IMR-90 (cell line): Measurements from ENCODE around the gene PPAN. TPM values are rescaled to one million over a fixed set of nuclear protein-coding genes. Genes with fewer than 3 reads are reported as not detected.

ENCODE experiments used
- CHD1 ChIP-seq: IDR thresholded peaks from 2 replicates; pipeline ENCODE4 v1.6.1; 2012; ENCODE audit warnings: low read depth, low read length, improper control_type of control experiment
- ELK1 ChIP-seq: fragments of 150-350 bp; IDR thresholded peaks from 2 replicates; pipeline ENCODE4 v1.6.1; 2016; ENCODE audit warnings: low read depth, mild to moderate bottlenecking, low read length, moderate library complexity, borderline replicate concordance
- POLR2A ChIP-seq: IDR thresholded peaks from 2 replicates; pipeline ENCODE4 v1.6.1; 2012; ENCODE audit warnings: mild to moderate bottlenecking, low read depth, low read length
- RCOR1 ChIP-seq: IDR thresholded peaks from 2 replicates; pipeline ENCODE4 v1.6.1; 2012; ENCODE audit warnings: mild to moderate bottlenecking, low read length, improper control_type of control experiment; ENCODE audit not compliant: insufficient replicate concordance
- polyA plus RNA-seq, 3 experiments: library from polyadenylated mRNA; depleted of rRNA; stranded (reverse); fragments of >200 nt; gene quantifications; 2 replicates each; pipeline ENCODE4 v1.2.3, GENCODE V29; 2012; ENCODE audit warnings: low replicate concordance in 1 of 3
- total RNA-seq: library from RNA; depleted of rRNA; stranded (reverse); fragments of >200 nt; gene quantifications from 2 replicates; pipeline ENCODE4 v1.2.3, GENCODE V29; 2012

The PPAN gene
- total and polyA plus RNA-seq, 2 of the 4 experiments (the other 2 are of a cell fraction), result 24.0 to 41.6 TPM

- TF ChIP-seq CHD1 (no peak), ELK1 (no peak), RCOR1 (no peak), POLR2A (peak; percentile 86)
Observed at GRCh38 chr19:10106100-10106936, at the start of gene PPAN (continued).
